CD4-positive, alpha-beta T cell treated with Interleukin-12 subunit alpha and Interleukin-12 subunit beta, for 1 hour (primary cell): ENCODE results near the gene ARHGAP12.
A peak's percentile ranks its signal among the peaks of the same experiment; 100 is the strongest.

Experiments used
- DNase-seq: peaks from one replicate; pipeline ENCODE4 v3.0.0-alpha.2; 2020

The ARHGAP12 gene

DNA sequence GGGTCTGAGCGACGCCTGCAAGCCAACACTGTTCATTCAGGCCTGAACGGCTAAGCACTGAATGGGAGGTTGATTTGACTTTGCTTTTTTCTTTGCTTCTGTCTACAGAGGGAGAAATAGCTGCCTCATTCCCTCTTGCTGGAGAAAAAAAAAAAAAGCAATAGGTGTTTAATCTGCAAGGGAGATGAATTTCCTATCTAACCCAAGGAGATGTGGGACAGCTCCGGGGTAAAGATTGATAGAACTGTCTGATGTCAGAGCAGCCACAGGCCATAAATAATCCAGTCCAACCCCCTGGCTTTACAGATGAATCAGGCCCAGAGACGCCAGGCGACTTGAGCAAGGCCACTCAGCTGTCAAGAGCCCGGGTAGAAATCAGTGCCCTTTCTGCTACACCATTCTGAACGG is 168.0 kb downstream of the ARHGAP12 start:
- DNase-seq: no peak

DNA sequence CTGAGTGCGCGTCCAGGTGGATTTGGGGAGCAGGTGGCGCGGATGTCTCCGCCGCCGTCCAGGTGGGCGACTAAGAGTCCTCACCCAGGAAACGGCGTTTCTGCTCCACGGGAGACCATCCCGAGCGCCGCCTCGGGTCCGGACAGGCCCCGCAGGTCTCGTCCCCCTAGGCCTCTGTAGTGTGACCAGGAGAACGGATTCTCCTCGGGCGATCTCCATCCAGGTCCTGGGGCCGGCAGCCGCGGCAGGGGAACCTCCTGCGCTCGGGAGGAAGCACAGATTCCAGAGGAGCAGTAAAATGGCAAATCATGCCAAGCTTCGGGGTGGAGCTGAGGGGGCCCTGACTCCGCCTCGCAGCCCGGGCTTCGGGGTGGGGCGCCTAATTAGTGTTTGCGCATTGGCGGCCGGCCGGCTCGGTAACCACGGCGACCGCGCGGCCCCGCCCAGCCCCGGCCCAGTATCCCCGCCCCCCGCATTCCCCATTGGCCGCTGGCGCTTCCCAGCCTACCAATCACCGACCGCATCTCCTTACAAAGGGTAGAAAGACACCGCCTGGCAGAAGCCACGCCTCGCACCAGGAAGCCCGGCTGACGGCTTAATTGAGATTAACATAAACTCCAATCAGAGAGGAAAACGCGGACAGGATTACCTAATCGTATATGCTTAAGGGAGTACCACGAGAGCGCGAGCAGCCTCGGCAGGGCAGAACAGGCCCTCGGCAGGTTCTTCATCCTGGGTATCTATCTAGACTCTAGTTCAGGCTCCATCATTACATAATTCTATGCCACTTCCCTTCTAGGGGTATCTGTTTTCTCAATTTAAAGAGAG is 168.6 kb downstream of the ARHGAP12 start:
- DNase-seq: peak; percentile 97

GRCh38 chr10:31759124-31759798 is 169.4 kb downstream of the ARHGAP12 start:
- peak; percentile 45 for DNase-seq

- DNase-seq: no peak
These were observed 170.1 kb downstream of the ARHGAP12 start for GRCh38 chr10:31758495-31758894.

DNA sequence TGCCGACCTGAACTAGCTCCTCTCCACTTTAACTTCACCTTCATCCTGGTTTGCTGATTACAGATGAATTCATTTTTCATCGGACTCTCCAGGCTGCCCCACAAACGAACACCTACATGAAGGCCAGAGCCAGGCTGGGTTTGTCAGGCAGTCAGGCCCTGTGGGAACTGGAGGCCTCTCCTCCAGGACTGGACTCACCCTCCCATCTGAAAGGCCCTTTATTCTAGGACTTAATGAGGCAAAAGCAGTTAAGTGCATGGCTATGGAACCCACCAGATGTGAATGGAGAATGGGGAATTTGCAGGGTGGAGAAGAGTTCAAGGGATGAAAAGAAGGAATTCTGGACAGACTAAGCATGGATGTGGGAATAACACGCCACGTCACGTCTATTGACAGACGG is 170.8 kb downstream of the ARHGAP12 start:
- DNase-seq: no peak

DNA sequence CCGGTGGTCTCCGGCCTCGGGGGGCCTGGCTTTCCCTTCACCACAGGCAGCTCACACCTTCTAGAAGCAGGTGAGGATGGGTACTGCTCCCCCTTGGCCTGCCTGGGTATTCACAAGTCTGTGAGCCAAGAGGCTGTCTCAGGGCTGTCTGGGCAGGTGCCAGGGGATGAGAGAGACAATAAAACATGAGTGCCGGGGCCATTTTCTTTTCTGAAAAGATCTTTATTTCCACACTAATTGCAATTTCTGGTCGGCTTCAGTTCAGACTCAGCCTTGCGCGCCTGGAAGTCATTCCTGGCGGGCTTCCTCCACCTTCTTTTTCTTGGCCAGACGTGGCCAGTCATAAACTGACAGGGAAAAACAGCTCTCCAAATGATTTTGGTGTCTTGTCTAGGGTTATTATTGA is 171.2 kb downstream of the ARHGAP12 start:
- DNase-seq: no peak

DNA sequence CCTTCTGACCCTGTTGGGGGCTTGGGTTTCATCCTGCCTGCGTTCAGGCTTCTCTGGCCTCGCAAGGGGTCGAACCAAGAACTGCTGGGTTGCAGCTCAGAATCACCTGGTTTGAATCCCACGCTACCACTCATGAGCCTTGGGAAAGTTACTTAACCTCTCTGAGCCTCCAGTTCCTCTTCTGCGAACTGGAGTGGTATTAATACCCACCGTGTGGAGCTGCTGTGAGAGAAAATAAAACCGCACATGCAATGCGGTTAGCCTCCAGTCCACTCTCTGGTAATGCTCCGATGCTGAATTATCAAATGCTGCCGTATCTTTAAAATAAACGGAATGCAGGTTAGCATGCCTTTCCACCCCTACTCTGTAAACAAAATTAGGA is 171.9 kb downstream of the ARHGAP12 start:
- DNase-seq: no peak

GRCh38 chr10:31756101-31756728 is 172.4 kb downstream of the ARHGAP12 start:
- DNase-seq: no peak
